Muscle of back (tissue), 13 donors: ENCODE data around the gene HMCN1. TPM values are rescaled to one million over a fixed set of nuclear protein-coding genes. Genes with fewer than 3 reads are reported as not detected.

Source experiments
- DNase-seq, 3 donors: peaks; one replicate each; pipeline versions ENCODE4 v3.0.0 to v3.0.0-alpha.2; 2013
- long read RNA-seq, 9 donors: transcript quantifications; one replicate each; lab custom pipeline, GENCODE V29; 2026
- polyA plus RNA-seq, 10 donors: library from polyadenylated mRNA; unstranded; fragments of 120-200 nt; gene quantifications; one replicate each; pipeline ENCODE4 v1.2.1, GENCODE V29; 2013; ENCODE audit not compliant: insufficient read length in 10 of 10

The HMCN1 gene
- 10 to 100 TPM in 8 of 10 donors, 1 to 10 TPM in 2; 7.7 to 23.8 (median 14.1) TPM for polyA plus RNA-seq
- long read RNA-seq, donor 1 = 0 reads
- long read RNA-seq, donor 2 = 0 reads
- long read RNA-seq, donor 3 = 0 reads
- long read RNA-seq, donor 4 = 0 reads
- long read RNA-seq, donor 5 = 0 reads
- long read RNA-seq, donor 6 = 0 reads
- long read RNA-seq, donor 7 = 0 reads
- long read RNA-seq, donor 8 = 0 reads
- long read RNA-seq, donor 9 = 0 reads

DNA sequence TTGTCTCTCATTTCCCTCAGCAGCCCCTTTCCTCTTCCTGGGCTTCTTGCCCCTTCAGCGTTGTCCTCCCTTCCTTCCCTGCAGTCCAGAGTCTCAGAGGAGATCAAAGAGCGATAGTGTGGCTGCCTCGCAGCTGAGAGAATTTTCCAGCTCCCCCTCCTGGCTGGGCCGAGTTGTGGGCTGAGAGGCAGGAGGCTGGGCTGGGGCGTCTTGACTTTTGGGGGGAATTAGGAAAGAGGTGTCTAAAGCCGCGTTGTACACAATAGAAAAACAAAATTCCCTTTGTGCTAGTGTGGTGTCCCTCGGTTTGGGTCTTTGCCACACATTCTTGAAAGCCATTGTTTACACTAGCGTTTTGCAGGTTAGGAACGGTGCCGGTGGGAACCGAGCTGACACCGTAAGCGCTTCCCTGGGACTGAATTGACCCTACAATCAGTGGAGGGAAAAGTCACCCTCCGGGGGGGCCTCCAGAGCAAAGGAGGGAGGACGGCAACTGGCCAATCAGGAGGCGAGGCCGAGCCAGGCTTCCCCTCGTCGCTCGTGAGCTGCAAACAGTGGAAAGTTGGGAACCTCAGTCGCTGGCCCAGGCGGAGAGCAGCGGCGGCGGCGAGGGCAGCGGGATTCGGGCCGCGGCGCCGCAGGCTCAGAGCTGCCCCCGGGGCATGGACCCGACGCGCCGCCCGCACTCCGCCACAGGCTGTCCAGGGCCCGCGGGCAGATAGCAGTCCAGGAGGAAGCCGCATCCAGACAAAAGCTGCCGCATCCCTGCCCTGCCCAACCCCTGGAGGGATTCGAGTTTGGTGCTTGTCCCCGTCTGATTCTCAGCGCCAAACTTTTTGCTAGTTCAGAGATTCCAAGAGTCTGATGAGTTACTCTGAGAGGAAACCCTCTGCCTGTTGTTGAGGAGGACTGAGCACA, at the start of gene HMCN1:
Gene HMCN1, plus strand, starts transcription at position 574 of the 918 bp plus-strand sequence. CDS start 389 bp downstream, outside the sequence.
- peak; percentile 77 to 90 (median 77) for DNase-seq

DNA sequence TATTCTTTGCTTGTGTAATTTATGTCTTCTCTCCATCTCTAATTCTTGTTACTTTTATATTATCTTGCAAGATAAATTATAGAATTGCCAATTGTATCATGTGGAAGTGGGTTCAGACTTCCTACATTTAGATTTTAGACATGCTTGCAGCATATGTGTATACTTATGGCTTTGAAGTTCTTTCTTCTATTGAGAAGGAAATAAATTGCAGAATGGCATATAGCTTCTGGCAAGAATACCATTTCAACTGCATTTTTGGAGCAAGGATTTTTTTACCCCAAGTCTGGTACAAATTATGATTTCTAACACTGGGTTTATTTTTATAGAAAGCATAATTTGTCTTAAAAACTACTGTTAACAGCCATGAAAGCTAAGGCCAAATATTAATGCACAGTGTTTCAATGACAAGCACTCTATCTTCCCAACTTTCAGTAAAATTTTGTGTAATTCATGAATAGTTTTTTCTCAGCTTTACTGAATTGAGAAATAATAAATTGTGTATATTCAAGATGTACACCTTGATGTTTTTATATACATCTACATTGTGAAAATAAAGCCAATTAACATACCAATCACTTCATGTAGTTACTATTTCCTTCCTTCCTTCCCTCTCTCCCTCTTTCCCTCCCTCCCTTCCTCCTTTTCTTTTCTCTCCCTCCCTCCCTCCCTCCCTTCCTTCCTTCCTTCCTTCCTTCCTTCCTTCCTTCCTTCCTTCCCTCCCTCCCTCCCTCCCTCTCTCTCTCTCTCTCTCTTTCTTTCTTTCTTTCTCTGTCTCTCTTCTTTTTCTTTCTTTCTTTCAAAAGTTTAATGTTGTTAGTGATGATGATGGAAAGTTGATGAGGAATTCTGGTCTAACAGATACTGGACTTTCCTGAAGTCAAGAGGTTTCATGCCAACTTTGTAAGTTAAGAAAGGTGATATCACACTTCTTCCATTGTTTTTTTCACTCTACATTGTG, 47.1 kb upstream of the HMCN1 start:
- DNase-seq = no peak

DNA sequence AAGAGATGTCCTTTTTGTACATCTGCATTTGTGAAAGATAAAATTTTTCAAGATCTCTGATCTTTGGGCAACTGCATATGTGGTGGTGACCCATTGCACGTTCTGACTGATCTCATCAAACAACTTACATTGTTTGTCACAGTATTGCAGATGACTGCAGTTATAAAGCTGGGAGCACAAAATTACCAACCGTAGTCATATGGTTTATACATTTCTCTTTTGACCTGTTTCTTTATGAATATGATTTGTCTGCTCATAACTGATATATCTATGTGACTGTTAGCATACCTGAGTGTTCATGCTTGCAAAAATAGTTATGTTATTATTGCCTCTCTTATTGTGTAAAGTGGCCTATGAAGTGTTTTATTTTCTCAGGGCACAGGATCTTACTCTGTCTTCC, 43.7 kb upstream of the HMCN1 start:
- no peak for DNase-seq

DNA sequence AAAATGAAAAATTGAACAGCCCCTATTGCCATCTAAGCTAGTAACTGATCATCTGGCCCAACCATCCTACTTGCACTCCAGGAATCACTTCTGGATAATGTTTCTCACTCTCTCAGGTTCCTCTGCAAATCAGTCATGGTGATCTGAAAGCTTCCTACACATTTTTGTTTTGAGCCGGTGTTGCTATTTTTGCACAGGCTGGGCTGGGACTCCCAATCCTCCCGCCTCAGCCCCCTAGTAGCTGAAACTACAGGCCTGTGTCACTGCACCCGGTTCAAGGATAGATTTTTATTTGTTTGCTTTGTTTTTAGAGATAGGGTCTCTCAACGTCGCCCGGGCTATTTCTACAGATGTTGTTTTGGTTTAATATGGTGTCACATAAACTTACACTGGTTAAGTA, 40.5 kb upstream of the HMCN1 start:
- no peak for DNase-seq

DNA sequence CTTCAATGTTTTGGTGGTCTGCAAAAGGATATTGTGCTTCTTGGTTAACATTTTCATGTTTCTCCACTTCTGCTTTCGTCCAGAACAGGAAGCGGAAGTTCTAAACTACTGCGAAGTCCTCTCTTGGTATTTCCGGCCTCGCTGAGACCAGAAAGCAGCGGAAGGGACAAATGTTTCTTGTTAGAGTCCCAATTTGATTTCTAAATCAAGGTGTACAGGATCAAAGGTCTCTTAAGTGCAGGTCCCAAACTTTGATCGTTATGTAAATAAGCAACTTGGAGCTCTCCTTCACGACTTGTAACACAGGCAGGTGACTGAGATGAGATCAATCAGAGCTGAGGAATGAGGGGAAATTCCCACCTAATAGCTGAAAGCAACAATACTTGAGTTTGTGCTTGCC, 40.1 kb upstream of the HMCN1 start:
- peak in 1 of 3 donors; percentile 47 for DNase-seq

DNA sequence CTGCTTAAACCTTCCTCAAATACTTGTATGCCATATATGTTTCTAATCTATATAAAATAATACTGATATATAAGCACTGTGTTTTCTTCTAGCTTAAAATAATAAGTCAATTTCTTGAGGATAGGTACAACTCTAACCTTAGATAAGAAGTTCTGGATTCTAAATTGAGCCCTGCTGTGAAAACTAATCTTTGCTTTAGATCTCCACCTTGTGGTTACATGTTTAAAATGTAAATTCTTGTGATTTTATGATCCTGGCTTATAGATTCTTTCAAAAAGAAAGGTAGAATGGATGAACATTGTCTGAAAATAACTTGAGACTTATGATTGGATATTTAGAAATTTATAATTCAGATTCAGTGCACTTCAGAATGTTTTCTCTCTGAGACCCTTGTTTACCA, 38.9 kb upstream of the HMCN1 start:
- no peak for DNase-seq

DNA sequence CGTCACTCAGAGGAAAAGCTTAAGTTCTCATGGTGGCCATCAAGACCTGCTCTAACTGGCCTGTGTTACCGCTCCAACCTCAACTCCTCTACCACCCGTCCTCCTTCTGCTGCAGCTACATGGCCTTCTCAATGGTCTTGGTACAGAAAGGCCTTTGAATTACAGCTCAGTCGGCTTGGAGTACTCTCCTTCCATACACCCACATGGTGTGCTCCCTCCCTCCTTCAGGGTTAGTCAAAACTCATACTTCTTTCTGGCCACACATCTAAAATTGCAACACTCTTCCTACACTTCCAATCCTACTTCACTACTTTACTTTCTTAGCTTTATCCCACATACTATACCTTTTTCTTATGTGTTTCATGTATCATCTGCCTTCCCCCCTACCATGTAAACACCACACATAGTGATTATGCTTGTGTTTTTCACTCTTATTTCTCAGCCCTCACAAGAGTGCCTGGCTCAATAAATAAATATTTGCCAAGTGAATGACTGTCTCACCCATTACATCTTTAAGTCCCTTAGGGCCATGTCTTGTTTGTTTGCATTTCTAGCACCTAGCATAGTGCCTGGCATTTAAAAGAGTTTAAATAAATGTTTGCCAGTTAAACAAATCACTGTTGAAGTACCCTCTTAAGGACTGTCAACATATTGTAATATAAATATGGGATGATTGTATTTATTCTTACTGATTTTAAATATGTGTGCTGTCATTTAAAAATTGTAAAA, 37.6 kb upstream of the HMCN1 start:
- DNase-seq = no peak

DNA sequence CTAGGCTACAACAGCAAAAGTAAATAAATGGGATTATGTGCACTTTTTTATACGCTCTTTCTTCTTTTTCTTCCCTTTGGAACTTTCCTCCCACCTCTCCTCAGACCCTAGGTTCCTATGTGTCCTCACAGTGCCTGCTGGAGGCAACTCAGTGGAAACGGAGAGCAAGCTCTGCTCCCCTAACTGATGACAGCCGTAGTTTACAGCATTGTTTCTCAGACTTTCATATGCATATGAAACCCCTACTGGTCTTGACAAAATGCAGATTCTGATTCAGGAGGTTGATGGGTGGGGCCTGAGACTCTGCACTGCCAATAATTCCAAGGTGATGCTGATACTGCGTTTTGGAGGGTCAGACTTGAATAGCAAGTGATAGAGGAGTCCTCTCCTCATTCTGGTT, 34.3 kb upstream of the HMCN1 start:
- DNase-seq = no peak

DNA sequence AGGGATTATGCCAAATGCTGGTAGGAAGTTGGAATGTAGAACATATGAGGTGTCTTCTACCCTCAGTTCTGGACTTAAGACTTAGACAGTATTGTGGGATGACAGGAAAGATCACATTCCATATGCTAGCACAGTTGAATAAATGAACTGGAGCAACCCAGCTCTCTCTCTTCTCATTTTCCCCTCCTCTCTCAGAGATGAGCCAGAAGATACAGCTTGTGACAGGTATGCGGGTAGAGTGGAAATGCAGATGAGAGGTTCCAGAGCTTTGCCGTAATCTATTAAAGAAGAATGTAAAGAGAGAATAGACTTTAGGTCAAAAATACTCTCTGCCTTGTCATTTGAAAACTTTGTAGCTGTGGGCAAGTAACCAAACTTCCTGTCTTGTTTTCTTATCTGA, 32.5 kb upstream of the HMCN1 start:
- DNase-seq = no peak

DNA sequence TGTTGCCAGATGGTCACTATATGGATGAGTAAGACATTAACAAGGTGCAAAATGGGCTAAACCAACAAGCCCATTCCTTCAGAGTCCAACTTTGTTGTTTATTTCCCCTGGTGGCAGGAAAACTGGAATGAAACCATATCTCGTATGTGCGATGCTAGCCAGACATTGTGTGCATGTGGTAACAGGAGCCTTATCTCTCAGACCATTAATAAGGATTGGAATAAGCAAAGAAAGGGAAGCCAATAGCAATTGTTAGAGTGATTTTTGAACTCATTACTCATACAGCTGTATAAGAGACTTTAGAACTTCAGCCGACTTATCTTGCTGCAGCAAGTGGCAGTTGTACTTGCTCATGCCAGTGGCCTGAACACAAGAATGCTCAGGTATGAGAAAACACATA, 30.0 kb upstream of the HMCN1 start:
- no peak for DNase-seq

DNA sequence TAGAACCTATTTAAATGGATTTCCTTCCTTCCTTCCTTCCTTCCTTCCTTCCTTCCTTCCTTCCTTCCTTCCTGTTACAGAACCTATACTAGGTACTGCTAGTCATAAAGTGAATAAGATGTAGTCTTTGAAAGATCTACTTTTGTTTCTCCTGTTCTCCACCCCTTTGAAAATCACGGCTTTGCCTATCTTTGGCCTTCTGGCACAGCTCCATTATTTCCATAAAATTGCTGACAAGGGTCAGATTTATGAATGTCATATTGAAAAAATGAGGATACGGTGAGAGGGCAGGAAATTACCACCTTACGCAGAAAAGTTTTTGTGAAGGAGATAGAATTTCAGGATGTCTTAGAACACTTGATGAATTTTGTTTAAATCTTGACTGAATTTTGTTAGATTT, 18.1 kb upstream of the HMCN1 start:
- DNase-seq = no peak

DNA sequence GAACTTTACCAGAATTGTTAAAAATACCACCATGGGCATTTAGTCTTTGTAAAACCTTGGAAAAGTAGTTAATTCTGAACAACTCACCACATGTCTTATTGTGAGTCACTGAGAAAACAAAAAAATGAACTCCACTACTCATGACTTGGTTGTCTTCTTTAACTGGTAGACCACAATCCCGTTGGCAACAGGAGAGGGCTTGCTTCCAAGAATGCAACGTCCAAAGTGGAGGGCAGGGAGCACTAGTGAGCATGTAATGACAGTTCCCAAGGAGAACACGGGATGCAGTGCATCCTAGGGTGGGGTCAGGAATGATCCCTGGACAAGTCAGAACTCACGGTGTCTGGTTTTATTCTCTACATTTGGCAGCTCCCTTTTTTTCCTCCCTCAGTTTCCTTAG, 15.2 kb upstream of the HMCN1 start:
- peak in 1 of 3 donors; percentile 82 for DNase-seq

DNA sequence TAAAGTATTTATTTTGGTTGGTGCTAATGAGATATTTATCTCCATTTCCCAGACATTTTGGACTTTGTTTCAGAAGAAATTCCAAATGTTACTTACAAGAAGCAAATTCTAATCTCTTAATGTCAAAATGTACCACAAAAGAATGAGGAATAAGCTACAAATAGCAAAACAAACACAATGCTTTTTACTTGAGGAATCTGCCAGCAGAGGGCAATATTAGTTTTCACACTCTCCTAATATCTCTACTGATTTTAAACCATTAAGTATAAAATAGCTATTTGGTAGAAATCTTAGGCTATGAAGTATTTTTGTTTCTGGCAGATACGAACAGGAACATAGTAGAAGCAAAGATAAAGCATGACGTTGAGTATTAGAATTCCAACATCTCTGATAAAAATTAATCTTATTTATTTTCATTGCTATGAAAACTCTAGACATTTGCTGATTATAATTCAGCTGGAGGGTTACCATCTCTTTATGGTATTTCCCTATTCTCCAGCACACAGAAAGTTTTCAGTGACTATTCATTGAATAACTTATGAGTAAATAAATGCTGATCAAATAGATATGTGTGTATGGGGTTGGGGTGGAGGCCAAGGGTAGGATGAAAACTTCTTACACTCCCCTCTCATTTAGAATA, 13.4 kb upstream of the HMCN1 start:
- peak; percentile 54 to 68 (median 58) for DNase-seq

DNA sequence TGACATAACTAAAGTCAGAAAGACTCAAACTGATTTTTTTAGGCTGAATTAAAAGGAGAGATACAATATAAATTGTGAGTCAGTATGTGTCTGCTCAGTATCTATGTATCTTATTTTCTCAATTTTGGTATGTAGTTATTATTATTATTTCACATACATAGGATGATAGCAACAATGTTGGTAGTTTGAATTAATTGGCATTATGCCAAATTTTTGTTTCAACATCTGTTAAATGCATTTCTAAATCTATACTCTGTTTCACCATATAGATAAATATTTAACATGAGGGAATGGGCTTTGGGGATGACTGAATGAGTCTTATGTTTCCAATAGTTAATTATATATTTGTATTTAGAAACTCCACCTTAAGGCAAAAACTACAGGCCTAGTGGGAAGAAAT, 12.6 kb upstream of the HMCN1 start:
- DNase-seq = no peak

DNA sequence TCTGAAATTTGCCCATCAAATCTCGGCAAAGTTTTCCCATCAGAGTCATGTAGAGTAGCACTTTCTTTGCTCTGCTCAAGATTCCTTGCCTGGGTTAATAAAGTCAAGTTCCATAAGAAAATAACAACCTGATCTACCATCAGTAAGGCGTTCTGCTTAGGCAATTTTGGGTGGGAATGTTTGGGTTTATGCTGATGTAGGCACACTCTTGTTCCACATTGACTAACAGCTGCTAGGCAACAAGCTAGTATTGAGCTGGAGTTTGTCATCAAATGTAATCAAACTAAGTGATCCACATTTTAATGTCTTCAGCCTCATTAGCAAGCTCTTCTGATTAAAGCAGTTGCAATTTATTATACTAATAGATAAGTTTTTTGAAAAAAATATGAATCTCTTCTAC, 12.1 kb upstream of the HMCN1 start:
- DNase-seq = no peak

DNA sequence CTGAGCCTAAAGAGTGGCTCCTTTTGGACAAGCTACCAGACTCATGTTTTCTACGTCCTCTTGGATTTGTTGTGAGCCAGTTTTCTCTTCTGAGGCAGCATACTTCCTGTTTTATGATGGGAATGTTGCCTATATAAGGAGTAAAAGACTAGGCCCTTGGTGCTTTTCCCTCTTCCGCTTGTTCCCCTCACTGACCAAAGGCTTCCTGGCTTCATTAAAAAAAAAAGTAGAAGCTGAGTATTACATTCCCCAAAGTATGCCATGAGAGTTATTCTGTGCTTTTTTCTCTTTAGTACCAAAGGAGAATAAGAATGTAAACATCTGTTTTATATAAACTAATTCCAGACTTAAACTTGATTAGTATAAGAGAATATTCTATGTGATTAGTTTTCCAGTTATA, 6.5 kb upstream of the HMCN1 start:
- DNase-seq = peak in 1 of 3 donors; percentile 31

DNA sequence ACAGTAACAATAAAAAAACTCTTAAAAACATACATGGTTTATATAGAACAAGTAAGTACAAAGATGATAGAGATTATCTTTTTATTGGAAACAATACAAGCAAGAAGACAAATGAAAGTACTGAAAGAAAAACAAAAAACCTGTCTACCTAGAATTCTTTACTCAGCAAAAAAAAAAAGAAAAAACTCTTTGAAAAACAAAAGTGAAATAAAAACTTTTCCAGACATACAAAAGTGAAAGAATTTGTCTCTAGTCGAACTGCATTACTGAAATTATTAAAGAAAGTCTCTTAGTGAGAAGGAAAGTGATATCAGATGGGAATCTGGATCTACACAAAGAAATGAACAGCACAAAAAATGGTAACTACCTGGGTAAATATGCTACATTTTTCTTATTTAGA, 2.7 kb upstream of the HMCN1 start:
- no peak for DNase-seq

DNA sequence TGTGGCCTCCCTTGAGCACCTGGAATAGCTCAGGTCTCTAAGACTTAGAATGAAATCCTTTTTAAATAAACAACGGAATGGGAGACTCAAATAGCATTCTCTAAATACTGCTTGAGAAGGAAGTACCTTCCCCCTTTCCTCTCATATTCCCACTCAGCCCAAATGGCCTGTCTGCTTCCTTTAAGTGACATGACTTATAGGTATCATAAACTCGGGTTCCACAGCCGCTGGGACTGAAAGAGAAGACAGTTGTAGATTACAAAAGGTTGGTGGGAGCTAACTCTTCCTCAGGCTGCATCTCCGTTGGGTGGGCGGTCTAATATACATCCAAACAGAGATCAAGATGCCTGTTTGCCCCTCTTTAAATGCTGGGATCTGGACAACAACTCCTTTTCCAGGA, 1.2 kb upstream of the HMCN1 start:
- no peak for DNase-seq

DNA sequence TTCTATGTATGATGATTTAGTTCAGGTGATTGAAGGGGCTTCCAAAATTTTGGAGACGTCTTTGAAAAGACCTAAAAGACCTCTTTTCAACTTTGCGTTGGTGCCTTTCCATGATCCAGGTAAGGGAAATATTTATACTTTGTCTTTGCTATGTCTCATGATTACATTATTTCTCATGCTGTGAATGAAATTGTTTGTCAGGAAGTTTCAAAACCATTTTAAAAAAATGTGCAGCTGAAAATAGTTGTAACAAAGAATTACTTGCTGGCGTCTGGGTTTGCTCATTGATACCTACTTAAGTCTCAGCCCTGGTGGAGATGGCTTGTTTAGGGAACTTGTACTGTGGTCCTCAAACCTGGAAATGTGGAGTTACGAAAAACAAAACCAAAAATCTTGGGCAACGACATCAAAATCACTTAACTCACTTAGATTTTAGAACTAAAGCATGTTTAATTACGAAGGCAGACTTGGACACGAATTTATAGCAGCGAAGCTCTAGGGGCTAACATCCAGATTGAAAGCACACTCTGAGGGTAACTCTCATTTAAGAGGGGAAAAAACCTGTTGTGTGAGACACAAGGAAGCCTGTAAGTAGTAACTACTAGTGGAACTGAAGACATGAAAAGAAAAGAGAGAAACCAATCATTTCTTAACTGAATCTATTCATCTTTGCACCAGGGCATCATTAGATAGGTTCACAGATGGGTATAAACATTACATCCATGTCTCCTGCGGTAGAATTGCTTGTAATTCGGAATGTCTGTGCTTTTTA, 924 bp downstream of the HMCN1 start:
- peak in 2 of 3 donors; percentile 16 to 52 for DNase-seq

DNA sequence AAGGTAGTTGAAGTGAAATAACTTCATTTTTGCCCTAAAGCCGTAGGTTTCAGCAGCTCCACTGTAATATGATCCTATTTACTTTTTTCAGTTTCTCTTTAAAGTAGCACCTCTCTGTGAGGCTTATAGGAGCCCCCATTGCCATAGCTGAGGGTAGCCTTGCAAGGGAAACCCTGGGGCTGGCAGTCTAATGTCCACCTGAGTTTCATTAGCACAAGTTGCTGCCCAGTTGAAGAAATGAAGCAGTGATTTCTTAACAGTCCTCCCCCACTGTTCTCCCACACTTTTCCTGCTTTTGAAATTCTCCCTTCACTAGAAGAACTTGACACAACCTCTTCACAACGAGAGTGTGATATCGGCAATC, 1.5 kb downstream of the HMCN1 start:
- DNase-seq = peak in 2 of 3 donors; percentile 8 to 51
